H1 (cell line): ENCODE measurements around the gene SMIM7. TPM values are rescaled to one million over a fixed set of nuclear protein-coding genes. Genes with fewer than 3 reads are reported as not detected.

Experiments used
- CEBPB ChIP-seq: IDR thresholded peaks from 2 replicates; pipeline ENCODE4 v1.6.1; 2012; ENCODE audit warnings: low read depth, low read length
- GABPA ChIP-seq: IDR thresholded peaks from 2 replicates; pipeline ENCODE4 v1.6.1; 2011; ENCODE audit warnings: mild to moderate bottlenecking, low read length, moderate library complexity, borderline replicate concordance; ENCODE audit not compliant: insufficient read depth
- NANOG ChIP-seq: IDR thresholded peaks from 2 replicates; pipeline ENCODE4 v1.6.1; 2011; ENCODE audit warnings: low read length, low read depth, mild to moderate bottlenecking, inconsistent platforms; ENCODE audit not compliant: insufficient read depth, poor library complexity, severe bottlenecking
- SAP30 ChIP-seq: fragments of 300-600 bp; sonication (generic); IDR thresholded peaks from 2 replicates; pipeline ENCODE4 v1.7.1; 2012; ENCODE audit warnings: low read length, moderate library complexity, mild to moderate bottlenecking, inconsistent platforms; ENCODE audit not compliant: insufficient read depth, insufficient replicate concordance
- SIX5 ChIP-seq: IDR thresholded peaks from 2 replicates; pipeline ENCODE4 v1.6.1; 2011; ENCODE audit warnings: mild to moderate bottlenecking, low read depth, low read length
- SP2 ChIP-seq: IDR thresholded peaks from 2 replicates; pipeline ENCODE4 v1.6.1; 2012; ENCODE audit warnings: mild to moderate bottlenecking, low read length, inconsistent platforms
- SP4 ChIP-seq: IDR thresholded peaks from 2 replicates; pipeline ENCODE4 v1.6.1; 2012; ENCODE audit warnings: low read length, inconsistent platforms
- TAF7 ChIP-seq: optimal IDR thresholded peaks from 2 replicates; pipeline ENCODE3; 2011; ENCODE audit warnings: low read depth, mild to moderate bottlenecking, inconsistent platforms, low read length, moderate library complexity, borderline replicate concordance
- polyA plus RNA-seq, 7 experiments: library from polyadenylated mRNA; depleted of rRNA in 3 of 7; stranded (reverse) in 5 of 7; unstranded in 2 of 7; fragments of >200 nt in 5 of 7; fragments of 200-250 nt in 2 of 7; gene quantifications; 1 replicate in 5 of 7; 2 replicates in 1 of 7; 4 replicates in 1 of 7; pipeline versions ENCODE4 v1.2.1 to v1.2.3, GENCODE V29; 2011 to 2013; ENCODE audit warnings: missing spikeins in 2 of 7, mixed read lengths in 2 of 7
- total RNA-seq: library from RNA; stranded (reverse); fragmentation: NEBNext Ultra II Directional; extraction: Animal tissue kit (Norgen Biotek cat#: 25700); gene quantifications from 2 replicates; pipeline ENCODE4 v1.2.1, GENCODE V29; 2021
- TF ChIP-seq, protein P1 (sequence below): IDR thresholded peaks from 2 replicates; pipeline ENCODE4 v1.6.1; 2012; ENCODE audit warnings: low read length, inconsistent platforms

SMIM7 gene
- total and polyA plus RNA-seq, 2 of the 8 experiments (the other 6 are each of a cell fraction or from before 2014, with no cell fraction given), result 55.5 to 67.5 TPM

DNA sequence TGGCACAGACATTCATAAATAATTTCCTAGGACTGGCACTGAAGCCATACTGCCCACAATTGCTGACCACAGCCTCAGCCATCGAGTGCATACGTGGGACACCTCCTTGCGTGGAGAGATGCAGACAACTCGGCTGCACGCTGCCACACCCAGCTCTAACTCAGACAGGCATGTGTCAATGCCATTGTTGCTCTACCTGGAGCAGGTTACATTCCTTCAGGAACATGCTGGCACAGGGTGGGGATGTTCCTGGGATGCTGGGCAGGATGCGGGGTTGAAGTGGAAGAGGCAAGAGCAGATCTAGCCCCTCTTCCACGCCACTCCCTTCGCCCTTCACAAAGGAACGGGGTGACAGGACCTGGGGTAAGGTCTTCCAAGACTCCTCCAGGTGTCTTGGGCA is 63.5 kb downstream of the SMIM7 start (continued):
- no peak for TF ChIP-seq SP4
- TF ChIP-seq GABPA, result no peak
- TF ChIP-seq CEBPB, result no peak
- TF ChIP-seq, protein P1, sequence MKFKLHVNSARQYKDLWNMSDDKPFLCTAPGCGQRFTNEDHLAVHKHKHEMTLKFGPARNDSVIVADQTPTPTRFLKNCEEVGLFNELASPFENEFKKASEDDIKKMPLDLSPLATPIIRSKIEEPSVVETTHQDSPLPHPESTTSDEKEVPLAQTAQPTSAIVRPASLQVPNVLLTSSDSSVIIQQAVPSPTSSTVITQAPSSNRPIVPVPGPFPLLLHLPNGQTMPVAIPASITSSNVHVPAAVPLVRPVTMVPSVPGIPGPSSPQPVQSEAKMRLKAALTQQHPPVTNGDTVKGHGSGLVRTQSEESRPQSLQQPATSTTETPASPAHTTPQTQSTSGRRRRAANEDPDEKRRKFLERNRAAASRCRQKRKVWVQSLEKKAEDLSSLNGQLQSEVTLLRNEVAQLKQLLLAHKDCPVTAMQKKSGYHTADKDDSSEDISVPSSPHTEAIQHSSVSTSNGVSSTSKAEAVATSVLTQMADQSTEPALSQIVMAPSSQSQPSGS, result no peak
- TF ChIP-seq SAP30, result no peak
- TF ChIP-seq NANOG, result no peak
- TF ChIP-seq SP2, result no peak
- TF ChIP-seq TAF7, result no peak
- no peak for TF ChIP-seq SIX5

Other genes with a start within 250 kb of the SMIM7 start
- 36.6 and 37.2 TPM in 2 replicates for gene EPS15L1, start 188.2 kb downstream of the SMIM7 start, total RNA-seq
- gene EPS15L1, start 188.2 kb downstream of the SMIM7 start, polyA plus RNA-seq (2011; rRNA removed), result 17.6 and 22.4 TPM in 2 replicates
- 0.32 and 0.33 TPM in 2 replicates for gene CALR3, start 164.0 kb downstream of the SMIM7 start, total RNA-seq
- 0.11 TPM in 1 of 2 replicates, not detected in the other for gene CALR3, start 164.0 kb downstream of the SMIM7 start, polyA plus RNA-seq (2011; rRNA removed)
- 4.2 and 4.5 TPM in 2 replicates for gene C19orf44, start 163.8 kb downstream of the SMIM7 start, total RNA-seq
- gene C19orf44, start 163.8 kb downstream of the SMIM7 start, polyA plus RNA-seq (2011; rRNA removed), result 2.1 and 2.8 TPM in 2 replicates
- gene CHERP, start 117.7 kb downstream of the SMIM7 start, total RNA-seq, result 72.5 and 73.7 TPM in 2 replicates
- gene CHERP, start 117.7 kb downstream of the SMIM7 start, polyA plus RNA-seq (2011; rRNA removed), result 13.9 and 23.9 TPM in 2 replicates
- gene SLC35E1, start 87.7 kb downstream of the SMIM7 start, total RNA-seq, result 26.0 and 28.5 TPM in 2 replicates
- gene SLC35E1, start 87.7 kb downstream of the SMIM7 start, polyA plus RNA-seq (2011; rRNA removed), result 31.2 and 31.9 TPM in 2 replicates
- 10.7 and 12.3 TPM in 2 replicates for gene MED26, start 31.9 kb downstream of the SMIM7 start, total RNA-seq
- 5.3 and 6.2 TPM in 2 replicates for gene MED26, start 31.9 kb downstream of the SMIM7 start, polyA plus RNA-seq (2011; rRNA removed)
- 8.9 and 9.8 TPM in 2 replicates for gene TMEM38A, start 995 bp upstream of the SMIM7 start, total RNA-seq
- 9.2 and 11.2 TPM in 2 replicates for gene TMEM38A, start 995 bp upstream of the SMIM7 start, polyA plus RNA-seq (2011; rRNA removed)
- gene NWD1, start 59.7 kb upstream of the SMIM7 start, total RNA-seq, result not detected in 2 replicates
- gene NWD1, start 59.7 kb upstream of the SMIM7 start, polyA plus RNA-seq (2011; rRNA removed), result 0.02 TPM in 2 replicates
- gene SIN3B, start 169.3 kb upstream of the SMIM7 start, total RNA-seq, result 60.1 and 71.1 TPM in 2 replicates
- 29.5 and 45.5 TPM in 2 replicates for gene SIN3B, start 169.3 kb upstream of the SMIM7 start, polyA plus RNA-seq (2011; rRNA removed)
- gene F2RL3, start 228.9 kb upstream of the SMIM7 start, total RNA-seq, result not detected in 2 replicates
- gene F2RL3, start 228.9 kb upstream of the SMIM7 start, polyA plus RNA-seq (2011; rRNA removed), result not detected in 2 replicates